Gastroesophageal sphincter (tissue), 4 donors: ENCODE results near the gene HOXD8. TPM values are rescaled to one million over a fixed set of nuclear protein-coding genes. Genes with fewer than 3 reads are reported as not detected.

Experiments used
- ATAC-seq: fragments of 150-250 bp; one replicate; pipeline ENCODE4 v1.9.1; 2016; ENCODE audit warnings: mild to moderate bottlenecking, moderate library complexity
- H3K27ac ChIP-seq, 4 donors: fragments of 200-600 bp; sonication (generic) in 3 of 4; 1 replicate in 3 of 4; 2 replicates in 1 of 4; pipeline ENCODE4 v1.5.1; 2016 to 2019
- H3K27me3 ChIP-seq: fragments of 200-600 bp; sonication (generic); one replicate; pipeline ENCODE4 v1.5.1; 2019
- H3K36me3 ChIP-seq, 2 donors: fragments of 200-600 bp; sonication (generic); one replicate each; pipeline ENCODE4 v1.5.1; 2019; ENCODE audit warnings: control low read depth in 1 of 2
- H3K4me1 ChIP-seq, 3 donors: fragments of 200-600 bp; sonication (generic); 1 replicate in 2 of 3; 2 replicates in 1 of 3; pipeline ENCODE4 v1.5.1; 2016 to 2019; ENCODE audit warnings: control low read depth in 2 of 3
- H3K4me3 ChIP-seq, 2 donors: fragments of 200-600 bp; sonication (generic); one replicate each; pipeline ENCODE4 v1.5.1; 2019; ENCODE audit warnings: mild to moderate bottlenecking in 1 of 2, moderate library complexity in 1 of 2
- H3K9me3 ChIP-seq, 3 donors: fragments of 200-600 bp; sonication (generic); one replicate each; pipeline ENCODE4 v1.5.1; 2017 to 2019; ENCODE audit warnings: control low read depth in 2 of 3
- EP300 ChIP-seq: sonication (generic); formaldehyde crosslinking; IDR thresholded peaks from one replicate; pipeline ENCODE4 v1.6.1; 2017; ENCODE audit warnings: antibody characterized with exemption, mild to moderate bottlenecking
- POLR2A ChIP-seq, 2 donors: fragments of 450-650 bp; IDR thresholded peaks; one replicate each; pipeline ENCODE4 v1.6.1; 2017; ENCODE audit warnings: antibody characterized with exemption in 2 of 2, mild to moderate bottlenecking in 2 of 2, moderate library complexity in 1 of 2
- POLR2AphosphoS5 ChIP-seq: sonication (generic); formaldehyde crosslinking; IDR thresholded peaks from one replicate; pipeline ENCODE4 v1.6.1; 2017; ENCODE audit warnings: antibody characterized with exemption
- WGBS, 2 donors: methylation state at CpG; one replicate each; pipeline ENCODE4 v1.1.5; 2018; ENCODE audit warnings: low coverage in 1 of 2; 5-methylcytosine and 5-hydroxymethylcytosine counted together
- total RNA-seq, 4 donors: library from RNA; depleted of rRNA; stranded (reverse); fragments of >200 nt; gene quantifications; one replicate each; pipeline ENCODE4 v1.1.0, GENCODE V29; 2016
- TF ChIP-seq, protein P1 (sequence below), 4 experiments: fragments of 200-600 bp in 2 of 4; fragments of 450-650 bp in 2 of 4; sonication (generic) in 1 of 4; IDR thresholded peaks; one replicate each; pipeline ENCODE4 v1.5.1; 2017 to 2019; ENCODE audit warnings: antibody characterized with exemption in 4 of 4, mild to moderate bottlenecking in 2 of 4, moderate library complexity in 2 of 4

HOXD8 gene
- total RNA-seq, 4 donors from 2014 or later = 2.3 to 6.9 (median 3.4) TPM

DNA sequence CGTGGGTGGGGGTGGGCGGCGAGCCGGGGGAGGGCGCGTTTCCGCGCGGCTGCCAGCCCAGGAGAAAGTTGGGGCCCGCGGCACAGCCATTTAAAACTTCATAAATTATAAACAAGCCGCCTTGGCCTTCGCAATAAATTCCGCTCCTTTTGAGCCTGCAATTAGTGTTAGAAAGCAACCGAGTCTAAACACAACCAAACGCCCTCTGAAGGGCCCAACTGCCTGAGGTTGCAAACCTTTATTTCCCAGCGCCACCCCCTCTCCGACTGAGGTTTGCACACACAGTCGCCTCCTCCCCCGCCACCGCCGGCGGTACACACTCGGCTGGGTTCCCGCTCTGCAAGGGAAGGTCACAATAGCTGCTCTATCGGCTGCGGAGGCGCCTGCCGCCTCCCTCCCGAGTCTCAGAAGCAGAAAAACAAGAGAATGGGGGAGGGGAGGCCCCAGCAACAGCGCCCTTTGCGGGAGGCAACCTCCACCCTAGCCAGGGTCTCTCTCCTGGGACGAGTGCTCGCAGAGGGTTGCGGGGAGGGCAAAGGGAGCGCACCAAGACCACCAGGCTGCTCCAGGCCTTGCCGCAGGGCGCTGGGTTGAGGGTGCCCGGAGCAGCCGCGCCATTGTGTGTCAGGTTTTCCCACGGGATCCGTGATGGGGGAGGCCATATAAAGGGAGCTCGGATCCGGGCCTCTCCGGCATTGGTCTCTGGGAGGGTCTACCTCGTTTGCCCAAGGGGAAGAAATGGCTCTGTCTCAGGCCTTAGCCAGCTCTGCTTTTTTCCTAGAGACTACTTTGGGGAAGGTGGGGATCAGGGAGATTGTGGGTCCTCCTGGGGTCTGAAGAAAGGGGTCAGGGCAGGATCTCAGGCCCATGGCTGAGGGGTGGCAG lies 45.6 kb downstream of the HOXD8 start:
- Histone ChIP-seq H3K27ac (no peak overlapping the region), H3K4me3 (peak overlapping the region in 1 of 2 donors; percentile 18), H3K9me3 (peaks cover 0 to 13% (median 0%) of the 10 kb centered on the region in 3 donors), H3K27me3 (peaks cover 100% of the 10 kb centered on the region), H3K4me1 (peaks cover 0 to 32% (median 10%) of the 10 kb centered on the region in 3 donors), H3K36me3 (no peaks in the 10 kb centered on the region)
- TF ChIP-seq POLR2A (IDR thresholded peaks at IDR 0.05) (no peak), EP300 (no peak), POLR2AphosphoS5 (no peak)
- TF ChIP-seq, protein P1, sequence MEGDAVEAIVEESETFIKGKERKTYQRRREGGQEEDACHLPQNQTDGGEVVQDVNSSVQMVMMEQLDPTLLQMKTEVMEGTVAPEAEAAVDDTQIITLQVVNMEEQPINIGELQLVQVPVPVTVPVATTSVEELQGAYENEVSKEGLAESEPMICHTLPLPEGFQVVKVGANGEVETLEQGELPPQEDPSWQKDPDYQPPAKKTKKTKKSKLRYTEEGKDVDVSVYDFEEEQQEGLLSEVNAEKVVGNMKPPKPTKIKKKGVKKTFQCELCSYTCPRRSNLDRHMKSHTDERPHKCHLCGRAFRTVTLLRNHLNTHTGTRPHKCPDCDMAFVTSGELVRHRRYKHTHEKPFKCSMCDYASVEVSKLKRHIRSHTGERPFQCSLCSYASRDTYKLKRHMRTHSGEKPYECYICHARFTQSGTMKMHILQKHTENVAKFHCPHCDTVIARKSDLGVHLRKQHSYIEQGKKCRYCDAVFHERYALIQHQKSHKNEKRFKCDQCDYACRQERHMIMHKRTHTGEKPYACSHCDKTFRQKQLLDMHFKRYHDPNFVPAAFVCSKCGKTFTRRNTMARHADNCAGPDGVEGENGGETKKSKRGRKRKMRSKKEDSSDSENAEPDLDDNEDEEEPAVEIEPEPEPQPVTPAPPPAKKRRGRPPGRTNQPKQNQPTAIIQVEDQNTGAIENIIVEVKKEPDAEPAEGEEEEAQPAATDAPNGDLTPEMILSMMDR (IDR thresholded peaks at IDR 0.05) = no peak
- ATAC-seq = no peak
- 31% methylated on average over 20 of the region's 47 CpGs; no CpG with 5 or more reads in 1 of the 2 donors for WGBS, 2 donors

DNA sequence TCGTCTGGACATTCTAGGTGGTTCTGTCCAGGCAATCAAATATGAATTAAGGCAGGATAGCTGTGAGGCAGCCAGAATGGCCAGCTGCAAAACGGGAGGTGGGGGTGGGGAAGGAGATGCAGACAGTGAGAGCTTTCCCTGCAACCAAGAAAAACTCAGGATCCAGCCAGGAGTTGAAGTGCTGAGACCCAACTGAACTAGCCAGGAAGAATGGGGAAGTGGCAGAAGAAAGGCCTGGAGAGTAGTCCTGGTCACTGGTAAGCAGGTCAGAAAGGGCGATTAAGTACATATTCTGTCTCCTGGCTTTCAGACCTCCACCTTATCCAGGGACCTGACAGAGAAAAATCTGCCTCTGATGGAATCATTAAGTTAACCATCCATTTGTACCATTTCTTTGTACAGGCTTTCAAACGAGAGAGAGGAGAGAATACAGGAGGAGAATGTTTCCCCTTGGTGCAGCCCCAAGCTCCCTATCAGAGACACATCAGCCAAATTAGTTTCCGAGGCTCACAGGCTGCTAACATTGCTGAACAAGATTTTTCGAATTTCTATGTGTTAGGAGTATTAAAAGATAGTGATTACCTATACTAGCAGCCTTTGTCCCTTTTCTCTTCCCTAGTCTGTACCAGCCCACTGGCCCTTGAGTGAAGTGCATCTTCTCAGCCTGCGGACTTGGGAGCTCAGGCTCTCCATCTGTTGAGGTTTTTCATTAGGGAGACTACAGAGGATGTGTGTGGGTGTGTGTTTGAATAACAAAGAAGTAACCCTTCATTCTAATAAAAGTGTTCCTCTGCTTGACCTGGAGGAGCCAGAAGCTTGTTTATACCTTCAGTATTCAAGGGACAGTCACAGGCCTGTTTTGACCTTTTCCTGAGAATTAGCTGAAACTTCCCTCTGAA lies 46.5 kb downstream of the HOXD8 start:
- TF ChIP-seq EP300 (no peak), POLR2A (IDR thresholded peaks at IDR 0.05) (no peak), POLR2AphosphoS5 (no peak)
- TF ChIP-seq, protein P1 (IDR thresholded peaks at IDR 0.05) = no peak
- Histone ChIP-seq H3K4me3 (no peak overlapping the region), H3K9me3 (peaks cover 0 to 13% (median 0%) of the 10 kb centered on the region in 3 donors), H3K27me3 (peaks cover 100% of the 10 kb centered on the region), H3K36me3 (no peaks in the 10 kb centered on the region), H3K4me1 (peaks cover 0 to 32% (median 10%) of the 10 kb centered on the region in 3 donors), H3K27ac (no peak overlapping the region)
- ATAC-seq = no peak
- 69 to 80% methylated on average over 6 to 7 of the region's 7 CpGs for WGBS, 2 donors

DNA sequence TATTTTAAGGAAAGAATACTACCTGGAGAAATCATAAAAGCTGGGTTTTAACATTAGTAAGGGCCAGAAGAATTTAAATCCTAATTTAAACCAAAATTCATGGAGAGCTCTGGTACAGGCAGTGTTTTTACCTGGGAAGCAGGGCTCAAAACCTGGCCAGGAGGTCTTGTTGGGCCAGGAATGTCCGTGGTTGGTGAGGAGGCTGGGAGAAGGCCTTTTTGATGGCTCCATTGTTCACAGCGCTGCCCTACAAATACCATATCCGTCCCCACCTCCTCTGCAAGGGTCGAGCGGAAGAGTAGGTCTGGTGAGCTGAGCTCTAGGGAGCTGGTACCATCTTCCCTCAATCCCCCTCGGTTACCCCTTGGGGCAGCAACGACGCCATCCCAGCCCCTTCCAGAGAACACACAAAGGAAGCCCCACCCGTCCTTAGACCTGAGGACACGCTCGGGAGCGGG lies 48.1 kb downstream of the HOXD8 start:
- H3K27ac ChIP-seq = peak overlapping the region in 3 of 4 donors; percentile 17 to 56 (median 33)
- peaks cover 98% of the 10 kb centered on the region for H3K27me3 ChIP-seq
- 36% methylated on average over 3 of the region's 12 CpGs; no CpG with 5 or more reads in 1 of the 2 donors for WGBS, 2 donors

DNA sequence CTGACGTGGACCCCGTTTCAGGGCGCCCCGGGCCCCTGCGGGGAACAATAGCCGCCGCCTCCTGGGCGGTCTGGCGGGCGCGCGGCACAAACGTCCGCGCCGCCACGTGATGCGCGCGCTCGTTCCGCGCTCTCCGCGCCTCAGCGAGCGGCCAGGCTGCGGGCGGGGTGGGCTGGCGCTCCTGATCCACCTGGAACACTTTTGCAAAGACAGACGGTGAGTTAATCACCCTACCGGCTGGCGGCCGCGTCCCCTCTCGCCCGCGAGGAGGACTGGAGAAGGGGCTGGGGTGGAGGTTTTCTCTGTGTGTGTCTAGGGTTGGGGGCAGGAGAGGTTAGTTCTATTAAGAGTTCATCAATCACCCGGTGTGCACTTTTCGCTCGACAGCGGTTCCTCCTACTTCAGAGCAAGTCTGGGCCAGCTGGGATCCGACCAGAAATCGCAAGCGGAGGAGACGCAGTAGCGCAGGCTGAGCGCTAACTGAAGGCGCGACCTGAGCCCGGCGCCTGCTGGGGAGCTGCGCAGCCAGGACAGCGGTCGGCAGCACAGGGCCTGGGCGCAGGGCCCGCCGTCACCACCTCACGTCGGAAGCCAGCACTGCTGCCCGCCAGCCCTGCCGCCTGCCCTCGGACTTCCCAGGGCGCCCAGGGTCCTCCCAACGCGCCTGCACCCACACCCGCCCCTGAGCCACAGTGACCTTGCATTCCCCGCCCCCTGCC lies 48.7 kb downstream of the HOXD8 start:
- TF ChIP-seq, protein P1 (IDR thresholded peaks at IDR 0.05) = no peak
- TF ChIP-seq POLR2A (IDR thresholded peaks at IDR 0.05) (no peak), EP300 (no peak), POLR2AphosphoS5 (no peak)
- H3K36me3 ChIP-seq = no peaks in the 10 kb centered on the region
- 0% methylated on average over 1 of the region's 68 CpGs; no CpG with 5 or more reads in 1 of the 2 donors for WGBS, 2 donors
- H3K4me1 ChIP-seq = peaks cover 0 to 21% (median 5%) of the 10 kb centered on the region in 3 donors
- H3K27me3 ChIP-seq = peaks cover 98% of the 10 kb centered on the region
- H3K4me3 ChIP-seq = peak overlapping the region in 1 of 2 donors; percentile 36
- H3K9me3 ChIP-seq = no peaks in the 10 kb centered on the region
- ATAC-seq = peak; percentile 32
- peak overlapping the region in 3 of 4 donors; percentile 33 to 57 (median 56) for H3K27ac ChIP-seq

More for the DNA sequence above, 48.1 kb downstream of the HOXD8 start:
- ATAC-seq = no peak
- H3K4me3 ChIP-seq = peak overlapping the region in 1 of 2 donors; percentile 36
- peaks cover 0 to under 1% (median 0%) of the 10 kb centered on the region in 3 donors for H3K9me3 ChIP-seq
- peaks cover 0 to 21% (median 5%) of the 10 kb centered on the region in 3 donors for H3K4me1 ChIP-seq
- no peaks in the 10 kb centered on the region for H3K36me3 ChIP-seq
- TF ChIP-seq POLR2AphosphoS5 = no peak
- no peak for TF ChIP-seq EP300
- TF ChIP-seq, protein P1 (IDR thresholded peaks at IDR 0.05) = no peak
- no peak for TF ChIP-seq POLR2A (IDR thresholded peaks at IDR 0.05)
